PFSK-1 (cell line): ENCODE measurements around the gene CYTH1.

Source experiments
- FOXP2 ChIP-seq: optimal IDR thresholded peaks from 2 replicates; pipeline ENCODE3; 2011; ENCODE audit warnings: borderline replicate concordance, control low read depth, inconsistent platforms; ENCODE audit not compliant: insufficient read depth; ENCODE audit errors: extremely low read length, extremely low read depth
- POLR2AphosphoS5 ChIP-seq: IDR thresholded peaks from 2 replicates; pipeline ENCODE4 v1.6.1; 2012; ENCODE audit warnings: low read depth, mild to moderate bottlenecking, control low read depth, low read length, moderate library complexity
- SIN3A ChIP-seq: IDR thresholded peaks from 2 replicates; pipeline ENCODE4 v1.6.1; 2012; ENCODE audit warnings: mild to moderate bottlenecking, low read length, moderate library complexity, borderline replicate concordance; ENCODE audit not compliant: insufficient read depth
- TAF1 ChIP-seq: IDR thresholded peaks from 2 replicates; pipeline ENCODE4 v1.6.1; 2012; ENCODE audit warnings: low read length, control low read depth, borderline replicate concordance; ENCODE audit not compliant: insufficient read depth
- TF ChIP-seq, protein P1 (sequence below), 2 experiments: IDR thresholded peaks; 2 replicates each; pipeline versions ENCODE4 v1.6.1 to v1.8.0; 2011 to 2012; ENCODE audit warnings: low read depth in 2 of 2, low read length in 2 of 2, control low read depth in 1 of 2, inconsistent platforms in 1 of 2, mild to moderate bottlenecking in 1 of 2, moderate library complexity in 1 of 2; ENCODE audit not compliant: insufficient read depth in 1 of 2

Gene CYTH1

DNA sequence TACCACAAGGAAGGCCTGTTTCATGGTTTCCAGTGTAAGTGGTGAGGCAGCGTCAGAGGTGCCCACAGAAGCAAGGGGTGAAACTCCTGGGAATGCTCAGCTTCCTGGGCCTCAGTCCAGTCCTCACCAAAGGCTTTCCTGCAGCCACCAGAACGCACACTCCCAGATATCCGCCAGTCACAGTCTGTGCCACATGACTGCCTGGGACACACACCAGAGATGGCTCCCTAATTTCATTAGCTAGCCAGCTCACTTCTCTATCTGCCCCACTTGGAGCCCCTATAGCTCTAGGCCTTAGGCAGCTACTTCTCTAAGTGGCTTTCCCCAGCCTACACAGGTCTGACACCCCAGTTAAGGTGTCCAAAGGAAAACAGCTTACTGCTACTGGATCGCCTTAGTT is 77.0 kb downstream of the CYTH1 start:
- TF ChIP-seq SIN3A (no peak), TAF1 (no peak), POLR2AphosphoS5 (no peak), FOXP2 (no peak)
- TF ChIP-seq, protein P1, sequence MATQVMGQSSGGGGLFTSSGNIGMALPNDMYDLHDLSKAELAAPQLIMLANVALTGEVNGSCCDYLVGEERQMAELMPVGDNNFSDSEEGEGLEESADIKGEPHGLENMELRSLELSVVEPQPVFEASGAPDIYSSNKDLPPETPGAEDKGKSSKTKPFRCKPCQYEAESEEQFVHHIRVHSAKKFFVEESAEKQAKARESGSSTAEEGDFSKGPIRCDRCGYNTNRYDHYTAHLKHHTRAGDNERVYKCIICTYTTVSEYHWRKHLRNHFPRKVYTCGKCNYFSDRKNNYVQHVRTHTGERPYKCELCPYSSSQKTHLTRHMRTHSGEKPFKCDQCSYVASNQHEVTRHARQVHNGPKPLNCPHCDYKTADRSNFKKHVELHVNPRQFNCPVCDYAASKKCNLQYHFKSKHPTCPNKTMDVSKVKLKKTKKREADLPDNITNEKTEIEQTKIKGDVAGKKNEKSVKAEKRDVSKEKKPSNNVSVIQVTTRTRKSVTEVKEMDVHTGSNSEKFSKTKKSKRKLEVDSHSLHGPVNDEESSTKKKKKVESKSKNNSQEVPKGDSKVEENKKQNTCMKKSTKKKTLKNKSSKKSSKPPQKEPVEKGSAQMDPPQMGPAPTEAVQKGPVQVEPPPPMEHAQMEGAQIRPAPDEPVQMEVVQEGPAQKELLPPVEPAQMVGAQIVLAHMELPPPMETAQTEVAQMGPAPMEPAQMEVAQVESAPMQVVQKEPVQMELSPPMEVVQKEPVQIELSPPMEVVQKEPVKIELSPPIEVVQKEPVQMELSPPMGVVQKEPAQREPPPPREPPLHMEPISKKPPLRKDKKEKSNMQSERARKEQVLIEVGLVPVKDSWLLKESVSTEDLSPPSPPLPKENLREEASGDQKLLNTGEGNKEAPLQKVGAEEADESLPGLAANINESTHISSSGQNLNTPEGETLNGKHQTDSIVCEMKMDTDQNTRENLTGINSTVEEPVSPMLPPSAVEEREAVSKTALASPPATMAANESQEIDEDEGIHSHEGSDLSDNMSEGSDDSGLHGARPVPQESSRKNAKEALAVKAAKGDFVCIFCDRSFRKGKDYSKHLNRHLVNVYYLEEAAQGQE (IDR thresholded peaks at IDR 0.05; ENCODE audit: insufficient read depth in 1 of 2, low read depth in 2 of 2, low read length in 2 of 2) = no peak

DNA sequence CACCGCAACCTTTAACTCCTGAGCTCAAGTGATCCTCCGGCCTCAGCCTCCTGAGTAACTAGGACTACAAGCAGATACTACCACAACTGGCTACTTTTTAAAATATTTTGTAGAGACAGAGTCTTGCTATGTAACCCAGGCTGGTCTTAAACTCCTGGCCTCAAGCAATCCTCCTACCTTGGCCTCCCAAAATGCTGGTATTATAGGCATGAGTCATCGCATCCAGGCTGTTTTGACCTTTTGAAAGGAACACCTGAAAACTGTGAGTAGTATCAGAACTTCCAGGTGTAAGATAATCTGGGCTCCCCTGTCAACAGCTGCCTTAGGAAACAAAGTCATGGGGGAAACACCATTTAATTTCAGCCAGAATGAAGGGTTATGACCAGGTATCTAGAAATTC is 77.5 kb downstream of the CYTH1 start:
- TF ChIP-seq POLR2AphosphoS5 (no peak), SIN3A (no peak)

DNA sequence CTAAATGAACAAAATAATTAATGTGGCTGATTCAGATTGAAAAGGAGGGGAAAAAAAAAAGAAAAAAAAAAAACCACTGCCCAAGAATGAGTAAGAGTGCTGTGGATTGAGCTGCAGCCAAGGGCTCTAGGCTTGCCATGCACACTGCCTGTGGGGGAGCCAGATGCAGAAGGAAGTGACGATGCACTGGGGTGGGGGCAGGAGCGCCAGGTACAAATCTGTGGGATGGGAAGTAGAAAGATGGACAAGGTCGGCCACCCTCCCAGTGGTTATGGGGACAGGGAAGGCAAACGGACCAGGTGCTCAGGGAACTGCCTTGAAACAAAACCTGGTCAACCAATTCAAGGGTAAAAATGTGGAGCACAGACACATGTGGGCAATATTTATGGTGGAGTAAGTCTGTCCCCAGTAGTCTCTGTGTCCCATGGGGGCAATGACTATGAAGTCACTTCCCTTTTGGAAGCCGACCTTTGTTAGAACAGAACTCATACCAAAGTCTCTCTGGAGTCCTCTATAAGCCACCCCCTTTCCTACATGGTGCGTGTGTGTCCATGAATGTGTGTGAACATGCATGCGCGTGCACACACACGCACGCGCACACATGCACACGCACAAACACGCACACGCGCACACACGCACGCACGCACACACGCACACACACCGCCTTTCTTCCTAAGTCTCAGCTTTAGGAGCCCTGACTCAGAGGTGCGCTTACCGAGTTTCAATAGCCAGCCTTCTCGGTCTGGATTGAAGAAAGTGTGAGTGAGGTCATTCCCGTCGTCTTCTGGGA is 84.3 kb downstream of the CYTH1 start:
- TF ChIP-seq POLR2AphosphoS5 (no peak), FOXP2 (no peak), SIN3A (no peak), TAF1 (no peak)
- TF ChIP-seq, protein P1 (IDR thresholded peaks at IDR 0.05; ENCODE audit: insufficient read depth in 1 of 2, low read depth in 2 of 2, low read length in 2 of 2) = no peak

DNA sequence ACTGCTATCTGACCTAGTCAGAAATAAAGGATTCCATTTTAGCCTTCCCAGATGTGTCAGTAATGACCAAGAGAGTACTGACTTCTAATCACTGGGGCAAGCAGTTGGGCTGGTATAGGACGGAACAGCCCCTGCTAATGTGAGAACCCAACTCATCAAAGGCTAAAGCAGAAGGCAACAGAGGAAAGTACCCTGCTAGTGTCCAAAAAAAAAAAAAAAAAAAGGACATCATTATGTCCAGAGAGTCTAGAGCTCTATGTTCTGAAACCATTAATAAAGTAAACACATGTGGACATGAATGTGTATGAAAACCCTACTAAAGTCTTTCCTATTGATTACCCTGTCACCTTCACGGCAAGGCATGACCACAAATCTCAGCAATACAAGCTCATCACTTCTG is 85.0 kb downstream of the CYTH1 start:
- TF ChIP-seq FOXP2 = no peak
- TF ChIP-seq POLR2AphosphoS5 = no peak
- no peak for TF ChIP-seq SIN3A
- TF ChIP-seq, protein P1 (IDR thresholded peaks at IDR 0.05; ENCODE audit: insufficient read depth in 1 of 2, low read depth in 2 of 2, low read length in 2 of 2) = no peak
- TF ChIP-seq TAF1 = no peak

DNA sequence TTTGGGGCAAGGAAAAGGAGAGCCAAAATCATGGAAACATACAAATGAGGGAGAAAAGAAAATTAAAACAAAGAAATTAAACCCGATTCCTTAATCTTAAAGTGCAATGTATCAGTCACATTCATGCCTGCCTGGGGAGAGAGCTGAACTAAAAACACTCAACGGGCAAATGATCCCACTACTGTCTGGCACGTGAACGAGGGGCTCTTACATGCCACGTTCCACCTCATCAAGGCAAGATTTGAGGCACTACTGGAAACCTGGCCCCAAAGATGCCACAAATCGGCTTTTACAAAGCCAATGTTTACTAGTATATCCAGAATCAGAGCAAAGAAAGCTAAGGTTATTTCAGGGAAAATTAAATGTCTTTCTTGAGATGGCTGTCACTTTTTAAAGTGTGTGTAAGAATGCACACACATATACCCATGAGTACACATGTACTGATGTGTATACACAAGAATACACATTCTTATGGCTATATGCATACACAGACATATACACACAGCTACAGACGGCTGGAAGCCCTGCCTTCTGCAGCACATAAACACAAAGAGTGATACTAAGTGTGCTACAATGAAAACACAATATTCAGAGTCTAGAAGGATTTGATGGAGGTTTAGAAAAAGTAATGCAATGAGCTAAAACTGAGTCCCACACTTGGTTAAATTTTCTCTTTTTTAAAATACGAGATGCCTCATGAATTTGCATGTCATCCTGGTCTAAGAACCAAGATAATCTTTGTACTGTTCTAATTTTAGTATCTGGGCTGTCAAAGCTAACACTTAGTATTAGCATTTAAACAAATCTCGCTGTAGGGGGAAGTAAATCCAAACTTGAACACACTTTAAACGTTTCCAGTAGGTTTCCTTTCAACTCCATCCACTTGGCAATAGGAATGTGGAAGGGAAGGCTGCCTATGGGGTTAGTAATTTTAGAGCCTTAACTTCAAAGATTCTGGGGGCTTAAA is 85.8 kb downstream of the CYTH1 start:
- no peak for TF ChIP-seq SIN3A
- no peak for TF ChIP-seq TAF1
- TF ChIP-seq, protein P1 (IDR thresholded peaks at IDR 0.05; ENCODE audit: insufficient read depth in 1 of 2, low read depth in 2 of 2, low read length in 2 of 2) = no peak
- no peak for TF ChIP-seq FOXP2
- TF ChIP-seq POLR2AphosphoS5 = no peak
